Neural crest cell (in vitro differentiated cells): ENCODE results near the gene HBE1. TPM values are rescaled to one million over a fixed set of nuclear protein-coding genes. Genes with fewer than 3 reads are reported as not detected.

Source experiments
- DNase-seq: peaks from one replicate; pipeline ENCODE4 v3.0.0; 2021; ENCODE audit warnings: low read depth, mixed read lengths, low spot score
- H3K27ac Mint-ChIP-seq: one replicate; pipeline ENCODE4 v1.8.0; 2021; ENCODE audit warnings: mild to moderate bottlenecking, mixed read lengths; ENCODE audit not compliant: unreplicated experiment
- H3K27me3 Mint-ChIP-seq: 2 replicates; pipeline ENCODE4 v1.8.0; 2021; ENCODE audit warnings: low read depth, mild to moderate bottlenecking, mixed read lengths
- H3K36me3 Mint-ChIP-seq: 2 replicates; pipeline ENCODE4 v1.8.0; 2021; ENCODE audit warnings: low read depth, mild to moderate bottlenecking, mixed read lengths
- H3K4me1 Mint-ChIP-seq: 2 replicates; pipeline ENCODE4 v1.8.0; 2021; ENCODE audit warnings: mixed read lengths
- H3K4me3 Mint-ChIP-seq: one replicate; pipeline ENCODE4 v1.8.0; 2021; ENCODE audit warnings: mild to moderate bottlenecking, mixed read lengths
- H3K9me3 Mint-ChIP-seq: 2 replicates; pipeline ENCODE4 v1.8.0; 2021; ENCODE audit warnings: mixed read lengths
- total RNA-seq: library from RNA; stranded (reverse); gene quantifications from 2 replicates; pipeline ENCODE4 v1.2.1, GENCODE V29; 2021
- TF ChIP-seq, protein P1 (sequence below): fragments of 200-600 bp; sonication (generic); conservative IDR thresholded peaks from 2 replicates; pipeline ENCODE4 v1.5.0; 2021; ENCODE audit warnings: antibody characterized with exemption, mild to moderate bottlenecking

Gene HBE1
- total RNA-seq, 1 donor from 2014 or later = 0.56 TPM

DNA sequence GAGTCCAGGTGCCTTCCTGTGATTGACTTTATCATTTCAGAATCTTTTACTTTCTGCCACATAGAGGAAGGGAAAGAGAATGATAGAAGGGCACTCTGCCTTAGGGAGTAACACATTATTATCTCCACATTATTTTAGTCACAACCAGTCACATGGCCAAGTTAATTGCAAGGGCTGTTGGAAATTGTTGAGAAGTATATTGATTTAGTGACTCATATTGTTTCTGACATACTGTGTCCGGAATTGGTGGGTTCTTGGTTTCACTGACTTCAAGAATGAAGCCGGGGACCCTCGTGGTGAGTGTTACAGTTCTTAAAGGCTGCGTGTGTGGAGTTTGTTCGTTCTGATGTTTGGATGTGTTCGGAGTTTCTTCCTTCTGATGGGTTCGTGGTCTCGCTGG is 23.3 kb upstream of the HBE1 start:
- H3K9me3 Mint-ChIP-seq = no peaks in the 10 kb centered on the region
- TF ChIP-seq, protein P1, sequence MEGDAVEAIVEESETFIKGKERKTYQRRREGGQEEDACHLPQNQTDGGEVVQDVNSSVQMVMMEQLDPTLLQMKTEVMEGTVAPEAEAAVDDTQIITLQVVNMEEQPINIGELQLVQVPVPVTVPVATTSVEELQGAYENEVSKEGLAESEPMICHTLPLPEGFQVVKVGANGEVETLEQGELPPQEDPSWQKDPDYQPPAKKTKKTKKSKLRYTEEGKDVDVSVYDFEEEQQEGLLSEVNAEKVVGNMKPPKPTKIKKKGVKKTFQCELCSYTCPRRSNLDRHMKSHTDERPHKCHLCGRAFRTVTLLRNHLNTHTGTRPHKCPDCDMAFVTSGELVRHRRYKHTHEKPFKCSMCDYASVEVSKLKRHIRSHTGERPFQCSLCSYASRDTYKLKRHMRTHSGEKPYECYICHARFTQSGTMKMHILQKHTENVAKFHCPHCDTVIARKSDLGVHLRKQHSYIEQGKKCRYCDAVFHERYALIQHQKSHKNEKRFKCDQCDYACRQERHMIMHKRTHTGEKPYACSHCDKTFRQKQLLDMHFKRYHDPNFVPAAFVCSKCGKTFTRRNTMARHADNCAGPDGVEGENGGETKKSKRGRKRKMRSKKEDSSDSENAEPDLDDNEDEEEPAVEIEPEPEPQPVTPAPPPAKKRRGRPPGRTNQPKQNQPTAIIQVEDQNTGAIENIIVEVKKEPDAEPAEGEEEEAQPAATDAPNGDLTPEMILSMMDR = no peak
- H3K27me3 Mint-ChIP-seq = peaks cover 3% of the 10 kb centered on the region

DNA sequence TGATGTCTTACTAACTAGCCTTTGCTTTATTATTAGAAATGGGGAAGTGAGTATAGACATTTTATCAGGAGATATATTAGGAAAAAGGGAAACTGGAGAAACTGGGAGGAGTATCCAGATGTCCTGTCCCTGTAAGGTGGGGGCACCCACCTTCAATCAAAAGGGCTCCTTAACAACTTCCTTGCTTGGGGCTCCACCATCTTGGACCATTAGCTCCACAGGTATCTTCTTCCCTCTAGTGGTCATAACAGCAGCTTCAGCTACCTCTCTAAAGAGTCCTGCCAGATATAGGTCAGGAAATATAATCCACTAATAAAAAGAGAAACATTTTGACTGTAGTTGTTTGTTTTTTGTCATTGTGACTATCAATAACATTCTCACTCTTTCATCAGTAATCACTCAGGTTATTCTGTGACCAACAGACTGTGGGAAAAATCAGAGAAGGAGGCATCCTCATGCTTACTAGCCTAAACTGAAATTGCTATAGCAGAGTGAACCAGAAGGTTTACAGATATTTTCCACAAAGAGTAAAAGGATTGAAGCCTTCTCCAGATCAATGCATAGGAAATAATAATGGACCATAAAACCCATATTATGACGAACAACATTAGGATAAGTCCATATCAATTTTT is 21.6 kb upstream of the HBE1 start:
- DNase-seq = no peak
- TF ChIP-seq, protein P1 = peak; percentile 65
- H3K4me1 Mint-ChIP-seq = no peaks in the 10 kb centered on the region
- H3K9me3 Mint-ChIP-seq = no peaks in the 10 kb centered on the region
- H3K4me3 Mint-ChIP-seq = no peak overlapping the region
- no peaks in the 10 kb centered on the region for H3K36me3 Mint-ChIP-seq
- peaks cover 3% of the 10 kb centered on the region for H3K27me3 Mint-ChIP-seq
- no peak overlapping the region for H3K27ac Mint-ChIP-seq

More for the DNA sequence above, 23.3 kb upstream of the HBE1 start:
- no peaks in the 10 kb centered on the region for H3K36me3 Mint-ChIP-seq
- H3K4me3 Mint-ChIP-seq = no peak overlapping the region
- H3K27ac Mint-ChIP-seq = no peak overlapping the region
- no peaks in the 10 kb centered on the region for H3K4me1 Mint-ChIP-seq
- DNase-seq = no peak

DNA sequence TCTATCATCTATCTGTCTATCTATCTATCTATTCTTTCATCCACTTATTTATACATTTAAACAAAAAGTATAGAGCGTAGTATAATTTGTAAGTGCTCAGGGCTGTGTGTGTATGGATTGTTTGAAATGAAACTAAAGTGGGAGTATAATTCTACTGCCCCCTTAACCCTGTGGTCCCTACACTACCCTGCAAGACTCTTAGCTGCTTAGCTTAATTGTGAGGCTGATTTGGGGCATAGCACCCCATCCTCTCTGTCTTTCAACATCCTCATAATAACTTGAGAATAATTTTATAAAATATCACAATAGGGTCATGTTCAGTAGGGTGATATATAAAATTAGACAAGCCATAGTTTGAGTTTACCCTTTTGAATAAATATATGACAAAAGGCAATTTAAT is 20.4 kb upstream of the HBE1 start:
- no peaks in the 10 kb centered on the region for H3K4me1 Mint-ChIP-seq
- no peak overlapping the region for H3K27ac Mint-ChIP-seq
- no peaks in the 10 kb centered on the region for H3K36me3 Mint-ChIP-seq
- no peak for DNase-seq
- H3K27me3 Mint-ChIP-seq = no peaks in the 10 kb centered on the region
- H3K4me3 Mint-ChIP-seq = no peak overlapping the region
- TF ChIP-seq, protein P1 = no peak
- no peaks in the 10 kb centered on the region for H3K9me3 Mint-ChIP-seq

DNA sequence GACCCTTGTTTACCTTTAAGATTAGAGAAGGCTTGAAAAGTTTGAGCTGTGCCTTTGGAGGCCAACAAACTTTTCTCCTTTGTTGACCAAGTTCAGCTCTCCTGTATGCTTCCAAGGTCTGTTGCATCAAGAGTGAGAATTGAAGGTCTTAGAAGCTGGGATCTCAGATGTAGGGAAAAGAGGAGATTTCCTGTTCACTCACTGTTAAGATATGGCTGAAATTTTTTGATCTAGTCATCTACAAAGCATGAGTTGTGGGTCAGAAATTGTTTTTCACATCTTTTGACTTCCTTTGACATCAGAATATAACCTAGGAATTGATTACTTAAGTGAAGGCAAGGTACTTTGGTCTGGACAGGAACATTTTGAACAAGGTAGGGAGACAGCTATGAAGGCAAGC is 20.0 kb upstream of the HBE1 start:
- Mint-ChIP-seq H3K27me3 (no peaks in the 10 kb centered on the region), H3K4me3 (no peak overlapping the region), H3K36me3 (no peaks in the 10 kb centered on the region), H3K4me1 (no peaks in the 10 kb centered on the region), H3K9me3 (no peaks in the 10 kb centered on the region), H3K27ac (no peak overlapping the region)
- DNase-seq = no peak
- TF ChIP-seq, protein P1 = no peak

DNA sequence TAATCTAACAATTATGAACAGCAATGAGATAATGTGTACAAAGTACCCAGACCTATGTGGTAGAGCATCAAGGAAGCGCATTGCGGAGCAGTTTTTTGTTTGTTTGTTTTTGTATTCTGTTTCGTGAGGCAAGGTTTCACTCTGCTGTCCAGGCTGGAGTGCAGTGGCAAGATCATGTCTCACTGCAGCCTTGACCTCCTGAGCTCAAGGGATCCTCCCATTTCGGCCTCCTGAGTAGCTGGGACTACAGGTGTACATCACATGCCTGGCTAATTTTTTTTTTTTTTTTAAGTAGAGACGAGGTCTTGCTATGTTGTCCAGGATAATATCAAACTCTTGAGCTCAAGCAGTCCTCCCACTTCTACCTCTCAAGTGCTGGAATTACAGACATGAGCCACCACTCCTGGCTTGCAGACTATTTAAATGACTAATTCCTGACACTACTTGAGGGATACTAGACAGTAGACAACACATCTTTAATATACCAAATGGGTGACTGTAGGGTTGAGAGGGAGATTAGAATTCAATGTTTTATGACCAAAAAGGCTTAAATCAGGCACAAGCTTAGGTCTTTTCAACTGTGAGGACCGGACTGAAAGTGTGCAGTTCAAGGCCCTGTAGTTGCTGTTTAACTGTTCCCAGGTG is 19.3 kb upstream of the HBE1 start:
- no peak overlapping the region for H3K27ac Mint-ChIP-seq

More for the DNA sequence above, 19.3 kb upstream of the HBE1 start:
- DNase-seq = no peak
- no peaks in the 10 kb centered on the region for H3K4me1 Mint-ChIP-seq
- TF ChIP-seq, protein P1 = no peak
- H3K4me3 Mint-ChIP-seq = no peak overlapping the region
- H3K27me3 Mint-ChIP-seq = no peaks in the 10 kb centered on the region
- no peaks in the 10 kb centered on the region for H3K9me3 Mint-ChIP-seq
- H3K36me3 Mint-ChIP-seq = no peaks in the 10 kb centered on the region
